ENCODE results near the gene NIP7.

The NIP7 gene

GRCh38 chr16:69363281-69363717, 23.7 kb downstream of the NIP7 start:
- no peak for DNase-seq (ENCODE audit: low read depth)
- H3K4me3 ChIP-seq (ENCODE audit: low read length), result no peak overlapping the region
- no peak for TF ChIP-seq CTCF (conservative IDR thresholded peaks at IDR 0.05; ENCODE audit: low read length)

DNA sequence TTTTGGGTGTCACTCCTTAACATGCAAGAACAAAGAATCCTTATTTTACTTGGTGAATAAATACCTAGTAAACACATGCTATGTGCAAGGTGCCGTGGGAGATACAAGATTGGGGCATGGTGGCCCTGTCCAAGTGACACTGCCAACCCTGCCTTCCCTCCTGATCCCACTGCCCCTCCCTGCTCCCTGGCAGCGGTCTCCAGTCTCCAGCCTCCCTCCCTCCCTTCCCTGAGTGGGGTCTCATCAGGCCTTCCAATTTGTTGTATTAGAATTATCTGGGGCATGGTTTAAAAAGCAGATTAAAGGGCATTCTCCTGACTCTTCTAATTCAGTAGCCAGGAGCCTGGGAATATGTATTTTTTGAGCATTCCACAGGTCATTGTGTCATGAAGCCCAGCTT, 24.5 kb downstream of the NIP7 start:
- no peak for TF ChIP-seq CTCF (conservative IDR thresholded peaks at IDR 0.05; ENCODE audit: low read length)
- H3K4me3 ChIP-seq (ENCODE audit: low read length), result no peak overlapping the region
- no peak for DNase-seq (ENCODE audit: low read depth)

- H3K4me3 ChIP-seq (ENCODE audit: low read length), result no peak overlapping the region
- TF ChIP-seq CTCF (conservative IDR thresholded peaks at IDR 0.05; ENCODE audit: low read length), result no peak
- DNase-seq (ENCODE audit: low read depth), result no peak
Measured at GRCh38 chr16:69365901-69366300, 26.3 kb downstream of the NIP7 start.

DNA sequence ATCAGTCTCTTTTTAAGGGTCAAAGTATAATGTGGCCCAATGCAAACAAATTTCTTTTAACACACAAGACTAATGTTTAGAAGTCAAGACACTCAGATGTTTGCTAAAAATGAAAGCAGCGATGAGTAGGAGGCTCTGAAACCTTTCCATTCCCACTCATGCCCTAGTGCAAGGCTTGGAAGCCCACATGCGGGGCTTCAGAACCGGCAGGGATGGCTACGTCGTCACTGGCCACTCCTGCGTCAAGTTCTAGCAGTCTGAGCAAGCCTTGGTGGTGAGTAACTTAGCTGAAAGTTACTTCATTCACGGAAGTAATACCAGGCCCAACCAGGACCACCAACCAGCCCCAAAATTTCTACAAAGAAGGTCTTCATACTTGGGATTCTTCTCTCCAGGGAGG, 26.9 kb downstream of the NIP7 start:
- H3K4me3 ChIP-seq (ENCODE audit: low read length), result no peak overlapping the region
- TF ChIP-seq CTCF (conservative IDR thresholded peaks at IDR 0.05; ENCODE audit: low read length), result no peak
- no peak for DNase-seq (ENCODE audit: low read depth)

- no peak for DNase-seq (ENCODE audit: low read depth)
- H3K4me3 ChIP-seq (ENCODE audit: low read length), result no peak overlapping the region
- TF ChIP-seq CTCF (conservative IDR thresholded peaks at IDR 0.05; ENCODE audit: low read length), result no peak
Measured at GRCh38 chr16:69367980-69368379, 28.4 kb downstream of the NIP7 start.

DNA sequence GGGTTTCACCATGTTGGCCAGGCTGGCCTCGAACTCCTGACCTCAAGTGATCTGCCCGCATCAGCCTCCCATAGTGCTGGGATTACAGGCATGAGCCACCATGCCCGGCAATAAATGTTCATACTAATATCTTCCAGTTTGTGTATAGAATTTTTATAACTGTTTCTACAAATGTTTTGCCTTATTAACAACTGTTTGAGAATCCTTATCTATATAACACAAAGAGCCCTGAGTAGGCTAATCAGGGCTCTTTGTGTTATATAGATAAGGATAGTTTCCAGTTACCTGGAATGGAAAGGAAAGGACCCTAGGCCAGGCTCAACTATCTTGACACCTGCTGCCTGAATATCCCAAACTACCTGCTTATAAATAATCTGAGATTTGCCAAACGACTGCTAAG, 29.3 kb downstream of the NIP7 start:
- TF ChIP-seq CTCF (conservative IDR thresholded peaks at IDR 0.05; ENCODE audit: low read length), result no peak
- H3K4me3 ChIP-seq (ENCODE audit: low read length), result no peak overlapping the region
- no peak for DNase-seq (ENCODE audit: low read depth)

DNA sequence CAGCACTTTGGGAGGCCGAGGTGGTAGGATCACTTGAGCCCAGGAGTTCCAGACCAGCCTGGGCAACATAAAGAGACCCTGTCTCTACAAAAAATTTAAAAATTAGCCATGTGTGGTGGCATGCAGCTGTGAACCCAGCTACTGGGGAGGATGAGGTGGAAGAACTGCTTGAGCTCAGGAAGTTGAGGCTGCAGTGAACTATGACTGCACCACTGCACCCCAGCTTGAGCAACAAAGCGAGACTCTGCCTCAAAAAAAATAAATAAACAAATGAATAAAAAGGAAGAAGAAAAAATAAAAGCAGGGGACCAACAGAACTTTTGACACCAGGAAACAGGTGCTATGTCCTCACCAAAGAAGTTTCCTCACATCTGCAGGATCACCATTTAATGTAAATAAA, 32.0 kb downstream of the NIP7 start:
- H3K4me3 ChIP-seq (ENCODE audit: low read length), result no peak overlapping the region
- DNase-seq (ENCODE audit: low read depth), result no peak
- no peak for TF ChIP-seq CTCF (conservative IDR thresholded peaks at IDR 0.05; ENCODE audit: low read length)

Measured in AG10803 (cell line).